H9 (cell line): ENCODE measurements around the gene DMWD. TPM values are rescaled to one million over a fixed set of nuclear protein-coding genes. Genes with fewer than 3 reads are reported as not detected.

Source experiments
- DNase-seq: peaks from one replicate; pipeline ENCODE4 v3.0.0-alpha.2; 2017
- H2AFZ ChIP-seq: one replicate; pipeline ENCODE4 v1.6.1; 2013; ENCODE audit warnings: mild to moderate bottlenecking, low read length, control low read depth, moderate library complexity
- H2AK5ac ChIP-seq: 2 replicates; pipeline ENCODE4 v1.6.1; 2013; ENCODE audit warnings: low read length, control low read depth, mixed read lengths; ENCODE audit not compliant: insufficient read length
- H2BK120ac ChIP-seq: one replicate; pipeline ENCODE4 v1.6.1; 2013; ENCODE audit warnings: low read depth, mild to moderate bottlenecking, low read length, control low read depth, inconsistent platforms; ENCODE audit not compliant: poor library complexity, severe bottlenecking
- H2BK12ac ChIP-seq: 2 replicates; pipeline ENCODE4 v1.6.1; 2013; ENCODE audit warnings: low read length, control low read depth, mixed read lengths, low read depth; ENCODE audit not compliant: insufficient read length
- H2BK15ac ChIP-seq: 2 replicates; pipeline ENCODE4 v1.6.1; 2013; ENCODE audit warnings: low read depth, low read length, control low read depth
- H2BK20ac ChIP-seq: one replicate; pipeline ENCODE4 v1.6.1; 2013; ENCODE audit warnings: low read depth, mild to moderate bottlenecking, low read length, control low read depth, inconsistent platforms; ENCODE audit not compliant: poor library complexity, severe bottlenecking
- H2BK5ac ChIP-seq: 2 replicates; pipeline ENCODE4 v1.6.1; 2013; ENCODE audit warnings: low read length, control low read depth, mixed read lengths; ENCODE audit not compliant: insufficient read length
- H3K14ac ChIP-seq: 2 replicates; pipeline ENCODE4 v1.6.1; 2013; ENCODE audit warnings: low read length, control low read depth; ENCODE audit not compliant: insufficient read depth
- H3K18ac ChIP-seq: 2 replicates; pipeline ENCODE4 v1.6.1; 2013; ENCODE audit warnings: low read depth, mild to moderate bottlenecking, mixed read lengths, low read length, control low read depth; ENCODE audit not compliant: insufficient read length
- H3K23ac ChIP-seq: 2 replicates; pipeline ENCODE4 v1.6.1; 2013; ENCODE audit warnings: low read length, control low read depth, mixed read lengths, low read depth; ENCODE audit not compliant: insufficient read length
- H3K23me2 ChIP-seq: 2 replicates; pipeline ENCODE4 v1.6.1; 2013; ENCODE audit warnings: low read depth, mild to moderate bottlenecking, mixed read lengths, low read length, control low read depth; ENCODE audit not compliant: insufficient read length, poor library complexity, severe bottlenecking
- H3K27ac ChIP-seq: 2 replicates; pipeline ENCODE4 v1.5.1; 2013; ENCODE audit warnings: low read length, control low read depth, mixed read lengths, low read depth; ENCODE audit not compliant: insufficient read length
- H3K27me3 ChIP-seq: 2 replicates; pipeline ENCODE4 v1.6.1; 2013; ENCODE audit warnings: low read length, control low read depth, inconsistent platforms; ENCODE audit not compliant: insufficient read depth
- H3K4ac ChIP-seq: 2 replicates; pipeline ENCODE4 v1.6.1; 2013; ENCODE audit warnings: low read depth, mild to moderate bottlenecking, control low read depth, inconsistent platforms, low read length, moderate library complexity
- H3K4me1 ChIP-seq: 2 replicates; pipeline ENCODE4 v1.6.1; 2013; ENCODE audit warnings: low read length, control low read depth, inconsistent platforms; ENCODE audit not compliant: insufficient read depth
- H3K4me2 ChIP-seq: 2 replicates; pipeline ENCODE4 v1.6.1; 2013; ENCODE audit warnings: low read length, control low read depth, mixed read lengths; ENCODE audit not compliant: insufficient read length, insufficient read depth
- H3K56ac ChIP-seq: 2 replicates; pipeline ENCODE4 v1.6.1; 2013; ENCODE audit warnings: low read depth, mild to moderate bottlenecking, mixed read lengths, low read length, control low read depth; ENCODE audit not compliant: insufficient read length
- H3K79me1 ChIP-seq: 2 replicates; pipeline ENCODE4 v1.6.1; 2013; ENCODE audit warnings: low read depth, mild to moderate bottlenecking, moderate library complexity, low read length, control low read depth, inconsistent platforms; ENCODE audit not compliant: insufficient read depth, poor library complexity, severe bottlenecking
- H3K79me2 ChIP-seq: 2 replicates; pipeline ENCODE4 v1.6.1; 2013; ENCODE audit warnings: low read length, control low read depth, inconsistent platforms; ENCODE audit not compliant: insufficient read depth
- H3K9ac ChIP-seq: 2 replicates; pipeline ENCODE4 v1.6.1; 2013; ENCODE audit warnings: low read length, control low read depth, mixed read lengths; ENCODE audit not compliant: insufficient read length; ENCODE audit errors: extremely low read depth
- H3K9me3 ChIP-seq: one replicate; pipeline ENCODE4 v1.6.1; 2013; ENCODE audit warnings: low read depth, low read length, inconsistent platforms; ENCODE audit not compliant: control insufficient read depth
- H3T11ph ChIP-seq: one replicate; pipeline ENCODE4 v1.6.1; 2013; ENCODE audit warnings: mild to moderate bottlenecking, low read length, control low read depth, inconsistent platforms
- H4K20me1 ChIP-seq: one replicate; pipeline ENCODE4 v1.6.1; 2013; ENCODE audit not compliant: control insufficient read depth, insufficient read length, insufficient read depth
- H4K5ac ChIP-seq: 2 replicates; pipeline ENCODE4 v1.6.1; 2013; ENCODE audit warnings: low read depth, mild to moderate bottlenecking, mixed read lengths, low read length, control low read depth; ENCODE audit not compliant: insufficient read length
- H4K8ac ChIP-seq: replicated peaks from 2 replicates; pipeline ENCODE4 v1.6.1; 2013; ENCODE audit warnings: low read length, control low read depth, mixed read lengths, low read depth; ENCODE audit not compliant: insufficient read length
- H4K91ac ChIP-seq: 2 replicates; pipeline ENCODE4 v1.6.1; 2013; ENCODE audit warnings: low read depth, mild to moderate bottlenecking, moderate library complexity, mixed read lengths, low read length, control low read depth; ENCODE audit not compliant: insufficient read length
- H3K27ac Mint-ChIP-seq, 3 experiments: 2 replicates in 2 of 3; 3 replicates in 1 of 3; pipeline ENCODE4 v1.8.0; 2020 to 2021; ENCODE audit warnings: mixed read lengths in 3 of 3, mild to moderate bottlenecking in 1 of 3, moderate library complexity in 1 of 3
- H3K27me3 Mint-ChIP-seq: 2 replicates; pipeline ENCODE4 v1.8.0; 2021; ENCODE audit warnings: low read depth, mild to moderate bottlenecking, moderate library complexity, mixed read lengths
- H3K36me3 Mint-ChIP-seq, 3 experiments: 2 replicates in 2 of 3; 3 replicates in 1 of 3; pipeline ENCODE4 v1.8.0; 2020 to 2021; ENCODE audit warnings: low read depth in 3 of 3, mixed read lengths in 3 of 3; ENCODE audit not compliant: insufficient read depth in 1 of 3
- H3K4me1 Mint-ChIP-seq, 2 experiments: 2 replicates each; pipeline ENCODE4 v1.8.0; 2020; ENCODE audit warnings: mixed read lengths in 2 of 2
- H3K4me3 Mint-ChIP-seq, 2 experiments: 2 replicates in 1 of 2; 3 replicates in 1 of 2; pipeline ENCODE4 v1.8.0; 2020 to 2021; ENCODE audit warnings: mild to moderate bottlenecking in 2 of 2, mixed read lengths in 2 of 2, moderate library complexity in 1 of 2
- H3K9me3 Mint-ChIP-seq, 2 experiments: 2 replicates in 1 of 2; 3 replicates in 1 of 2; pipeline ENCODE4 v1.8.0; 2020; ENCODE audit warnings: mild to moderate bottlenecking in 2 of 2, mixed read lengths in 2 of 2, moderate library complexity in 1 of 2
- CTCF ChIP-seq: fragments of 200-600 bp; sonication (generic); conservative IDR thresholded peaks from 3 replicates; pipeline ENCODE4 v1.8.0; 2021; ENCODE audit warnings: antibody characterized with exemption, mild to moderate bottlenecking
- WGBS: extraction: QIAGEN DNeasy Blood & Tissue Kit; methylation state at CpG from one replicate; pipeline ENCODE4 v1.1.7; 2013; ENCODE audit warnings: missing lambda C conversion rate, low lambda C conversion rate, mixed read lengths; ENCODE audit not compliant: insufficient read length; ENCODE audit errors: extremely low coverage; 5-methylcytosine and 5-hydroxymethylcytosine counted together
- total RNA-seq: library from RNA; stranded (reverse); gene quantifications from 2 replicates; pipeline ENCODE4 v1.2.1, GENCODE V29; 2021

The DMWD gene
- total RNA-seq, 1 experiment from 2014 or later = 75.1 TPM

GRCh38 chr19:45753548-45753947 lies 39.1 kb downstream of the DMWD start:
- Histone ChIP-seq H3K27ac (no peak overlapping the region), H3K27me3 (no peaks in the 10 kb centered on the region), H3K56ac (no peak overlapping the region), H3K4me2 (no peak overlapping the region), H3K4ac (no peak overlapping the region), H4K5ac (no peak overlapping the region), H3T11ph (no peak overlapping the region), H3K4me1 (no peaks in the 10 kb centered on the region), H3K9me3 (no peaks in the 10 kb centered on the region), H2AFZ (no peak overlapping the region), H3K23ac (no peak overlapping the region), H4K20me1 (no peaks in the 10 kb centered on the region), H3K79me1 (no peaks in the 10 kb centered on the region), H3K9ac (no peak overlapping the region), H3K14ac (peak overlapping the region; percentile 17; the same call in 1 of the 2 replicates), H2BK12ac (no peak overlapping the region), H2BK20ac (no peak overlapping the region), H4K8ac (no peak overlapping the region), H2BK120ac (no peak overlapping the region), H3K79me2 (no peaks in the 10 kb centered on the region), H3K23me2 (no peaks in the 10 kb centered on the region), H4K91ac (no peak overlapping the region), H2AK5ac (no peak overlapping the region), H3K18ac (no peak overlapping the region), H2BK5ac (no peak overlapping the region), H2BK15ac (no peak overlapping the region)
- WGBS = no CpG with 5 or more reads among the region's 6 CpGs
- DNase-seq = peak; percentile 79
- Mint-ChIP-seq H3K27ac (no peak overlapping the region), H3K4me1 (peaks cover 3 to 6% of the 10 kb centered on the region in 2 experiments; a peak in 3 of 4 replicates), H3K9me3 (no peaks in the 10 kb centered on the region), H3K27me3 (peaks cover 19% of the 10 kb centered on the region), H3K36me3 (no peaks in the 10 kb centered on the region), H3K4me3 (no peak overlapping the region)
- TF ChIP-seq CTCF = peak; percentile 52
